Activated T-cell treated with anti-CD3 and anti-CD28 coated beads, Interleukin-2, amount 50 U/mL, for 24 hours (primary cell): ENCODE data around the gene LRRC56.
"Not testable (repeated sequence)": the region's sequence is repeated elsewhere in the genome, so short reads cannot be mapped to it uniquely, and the experiment has no call there.

Source experiments
- DNase-seq: peaks from one replicate; pipeline ENCODE4 v3.0.0-alpha.2; 2020
- H3K27ac Mint-ChIP-seq: 2 replicates; pipeline ENCODE4 v1.8.0; 2020; ENCODE audit warnings: mild to moderate bottlenecking, mixed read lengths
- H3K27me3 Mint-ChIP-seq: 2 replicates; pipeline ENCODE4 v1.8.0; 2020; ENCODE audit warnings: mixed read lengths
- H3K36me3 Mint-ChIP-seq: 2 replicates; pipeline ENCODE4 v1.8.0; 2020; ENCODE audit warnings: low read depth, mixed read lengths
- H3K4me1 Mint-ChIP-seq: 2 replicates; pipeline ENCODE4 v1.8.0; 2020; ENCODE audit warnings: low read depth, mixed read lengths
- H3K4me3 Mint-ChIP-seq: 2 replicates; pipeline ENCODE4 v1.8.0; 2020; ENCODE audit warnings: mild to moderate bottlenecking, moderate library complexity, mixed read lengths
- H3K9me3 Mint-ChIP-seq: 2 replicates; pipeline ENCODE4 v1.8.0; 2020; ENCODE audit warnings: mixed read lengths

Gene LRRC56

GRCh38 chr11:506238-506994 lies 30.9 kb upstream of the LRRC56 start:
- no peaks in the 10 kb centered on the region for H3K9me3 Mint-ChIP-seq
- peaks cover 63% of the 10 kb centered on the region for H3K36me3 Mint-ChIP-seq
- DNase-seq, result peak; percentile 98
- H3K27ac Mint-ChIP-seq, result peak overlapping the region; percentile 100
- no peaks in the 10 kb centered on the region for H3K27me3 Mint-ChIP-seq
- peak overlapping the region; percentile 98 for H3K4me3 Mint-ChIP-seq
- peaks cover 33% of the 10 kb centered on the region for H3K4me1 Mint-ChIP-seq

- Mint-ChIP-seq H3K27me3 (no peaks in the 10 kb centered on the region), H3K4me3 (peak within 1 kb of the TSS; percentile 98), H3K9me3 (no peaks in the 10 kb centered on the region), H3K27ac (peak within 1 kb of the TSS; percentile 100), H3K4me1 (peaks cover 33% of the 10 kb centered on the region), H3K36me3 (peaks cover 59% of the 10 kb centered on the region)
- DNase-seq, result peak; percentile 100
These were observed 30.2 kb upstream of the LRRC56 start, which contains the start of gene RNH1 for GRCh38 chr11:506995-507726. Gene RNH1, minus strand, starts transcription at chr11:507242. Its CDS starts 5,080 bp downstream, at chr11:502162.

- Mint-ChIP-seq H3K4me3 (peak overlapping the region; percentile 98), H3K4me1 (peaks cover 33% of the 10 kb centered on the region), H3K9me3 (no peaks in the 10 kb centered on the region), H3K27ac (peak overlapping the region; percentile 81), H3K27me3 (no peaks in the 10 kb centered on the region), H3K36me3 (peaks cover 65% of the 10 kb centered on the region)
- DNase-seq, result no peak
These were observed 29.4 kb upstream of the LRRC56 start for GRCh38 chr11:507727-508515.

GRCh38 chr11:508956-509355 lies 28.4 kb upstream of the LRRC56 start:
- Mint-ChIP-seq H3K27me3 (no peaks in the 10 kb centered on the region), H3K4me3 (peak overlapping the region; percentile 98), H3K9me3 (no peaks in the 10 kb centered on the region), H3K36me3 (peaks cover 72% of the 10 kb centered on the region), H3K4me1 (peaks cover 25% of the 10 kb centered on the region), H3K27ac (no peak overlapping the region)
- no peak for DNase-seq

GRCh38 chr11:512761-513595 lies 24.3 kb upstream of the LRRC56 start:
- peaks cover 7% of the 10 kb centered on the region for H3K4me1 Mint-ChIP-seq
- no peak overlapping the region for H3K4me3 Mint-ChIP-seq
- no peak for DNase-seq
- peaks cover 73% of the 10 kb centered on the region for H3K36me3 Mint-ChIP-seq
- H3K27me3 Mint-ChIP-seq, result no peaks in the 10 kb centered on the region
- H3K9me3 Mint-ChIP-seq, result peaks cover 7% of the 10 kb centered on the region
- H3K27ac Mint-ChIP-seq, result peak overlapping the region; percentile 50

- Mint-ChIP-seq H3K36me3 (peaks cover 58% of the 10 kb centered on the region), H3K9me3 (peaks cover 7% of the 10 kb centered on the region)
These were observed 22.7 kb upstream of the LRRC56 start for GRCh38 chr11:514606-515005.

GRCh38 chr11:515131-515530 lies 22.2 kb upstream of the LRRC56 start:
- no peak for DNase-seq
- H3K27ac Mint-ChIP-seq, result no peak overlapping the region
- peaks cover 53% of the 10 kb centered on the region for H3K36me3 Mint-ChIP-seq
- peaks cover 7% of the 10 kb centered on the region for H3K9me3 Mint-ChIP-seq
- no peak overlapping the region for H3K4me3 Mint-ChIP-seq
- H3K4me1 Mint-ChIP-seq, result peaks cover 5% of the 10 kb centered on the region
- H3K27me3 Mint-ChIP-seq, result no peaks in the 10 kb centered on the region

More at GRCh38 chr11:514606-515005, 22.7 kb upstream of the LRRC56 start:
- DNase-seq, result no peak
- Mint-ChIP-seq H3K4me3 (no peak overlapping the region), H3K27me3 (no peaks in the 10 kb centered on the region), H3K27ac (no peak overlapping the region), H3K4me1 (peaks cover 5% of the 10 kb centered on the region)

GRCh38 chr11:516400-516799 lies 20.9 kb upstream of the LRRC56 start:
- Mint-ChIP-seq H3K27me3 (no peaks in the 10 kb centered on the region), H3K9me3 (peaks cover 7% of the 10 kb centered on the region), H3K4me3 (no peak overlapping the region), H3K4me1 (peaks cover 5% of the 10 kb centered on the region), H3K27ac (no peak overlapping the region), H3K36me3 (peaks cover 44% of the 10 kb centered on the region)
- no peak for DNase-seq

- DNase-seq, H3K4me3 Mint-ChIP-seq, H3K27ac Mint-ChIP-seq, H3K4me1 Mint-ChIP-seq, H3K27me3 Mint-ChIP-seq, H3K9me3 Mint-ChIP-seq: not testable (repeated sequence)
- H3K36me3 Mint-ChIP-seq, result peaks cover 40% of the 10 kb centered on the region
These were observed 20.2 kb upstream of the LRRC56 start for GRCh38 chr11:516918-517685.

- Mint-ChIP-seq H3K4me3 (peak overlapping the region; percentile 73), H3K27me3 (no peaks in the 10 kb centered on the region), H3K27ac (peak overlapping the region; percentile 85), H3K36me3 (peaks cover 27% of the 10 kb centered on the region), H3K4me1 (peaks cover 3% of the 10 kb centered on the region), H3K9me3 (peaks cover 7% of the 10 kb centered on the region)
- DNase-seq, result peak; percentile 98
These were observed 18.7 kb upstream of the LRRC56 start for GRCh38 chr11:518463-519202.

GRCh38 chr11:520428-521176 lies 16.7 kb upstream of the LRRC56 start:
- peaks cover 7% of the 10 kb centered on the region for H3K9me3 Mint-ChIP-seq
- no peak overlapping the region for H3K4me3 Mint-ChIP-seq
- DNase-seq, result no peak
- H3K27me3 Mint-ChIP-seq, result no peaks in the 10 kb centered on the region
- H3K4me1 Mint-ChIP-seq, result peaks cover 3% of the 10 kb centered on the region
- H3K27ac Mint-ChIP-seq, result no peak overlapping the region
- peaks cover 12% of the 10 kb centered on the region for H3K36me3 Mint-ChIP-seq

GRCh38 chr11:521177-521688 lies 16.1 kb upstream of the LRRC56 start:
- H3K4me3 Mint-ChIP-seq, result no peak overlapping the region
- H3K27ac Mint-ChIP-seq, result no peak overlapping the region
- H3K4me1 Mint-ChIP-seq, result peaks cover 3% of the 10 kb centered on the region

More at GRCh38 chr11:521177-521688, 16.1 kb upstream of the LRRC56 start:
- Mint-ChIP-seq H3K36me3 (peaks cover 7% of the 10 kb centered on the region), H3K9me3 (peaks cover 7% of the 10 kb centered on the region), H3K27me3 (no peaks in the 10 kb centered on the region)
- no peak for DNase-seq
